Left lobe of liver (tissue), 2 donors: ENCODE results near the gene KLF18. TPM values are rescaled to one million over a fixed set of nuclear protein-coding genes. Genes with fewer than 3 reads are reported as not detected.
A peak's percentile ranks its signal among the peaks of the same experiment; 100 is the strongest.
"Not testable (repeated sequence)": the region's sequence is repeated elsewhere in the genome, so short reads cannot be mapped to it uniquely, and the experiment has no call there.

Experiments used
- ATAC-seq: fragments of 200-7000 bp; cut with Tn5 transposase; one replicate; pipeline ENCODE4 v1.9.1; 2020; ENCODE audit warnings: mild to moderate bottlenecking, moderate library complexity
- DNase-seq: peaks from one replicate; pipeline ENCODE4 v3.0.0-alpha.2; 2020; ENCODE audit warnings: low spot score
- total RNA-seq: library from RNA; stranded (reverse); gene quantifications from one replicate; pipeline ENCODE4 v1.2.1, GENCODE V29; 2021
- donor health status: DM: no; HTN: no; CAD: no; lungs with moderate emphysema.
- donor health status: DM: no; HTN: yes; CAD: no.

KLF18 gene
- total RNA-seq, 1 donor from 2014 or later: not detected

DNA sequence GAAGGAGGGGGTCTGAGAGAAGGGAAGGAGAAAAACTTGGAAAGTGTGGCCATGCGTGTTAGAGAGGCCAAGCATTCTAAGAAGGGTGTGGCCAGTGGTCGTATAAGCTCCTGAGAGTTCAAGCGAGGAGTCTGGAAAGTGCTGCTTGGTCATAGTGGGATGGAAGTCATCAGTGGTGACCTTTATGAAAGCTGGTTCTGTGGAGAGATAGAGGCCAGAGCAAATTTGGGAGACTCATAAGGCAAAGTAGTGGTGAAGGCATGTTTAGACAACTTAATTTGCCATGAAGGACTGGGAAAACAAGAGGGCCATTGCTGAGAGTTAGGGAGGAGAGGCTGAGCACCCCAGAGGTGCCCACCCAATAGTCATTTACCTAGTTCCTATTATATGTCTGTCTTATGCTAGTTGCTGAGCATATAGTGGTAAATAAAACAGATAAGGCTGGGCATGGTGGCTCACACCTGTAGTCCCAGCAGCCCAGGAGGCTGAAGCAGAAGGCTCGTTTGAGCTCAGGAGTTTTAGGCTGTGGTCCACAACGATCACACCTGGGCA, 21.0 kb downstream of the KLF18 start:
- DNase-seq: no peak
- no peak for ATAC-seq

- ATAC-seq (no peak), DNase-seq (no peak)
These were observed 21.9 kb downstream of the KLF18 start for GRCh38 chr1:44119525-44119924.

- no peak for DNase-seq
- no peak for ATAC-seq
These were observed 22.7 kb downstream of the KLF18 start, which contains the start of gene KLF17 for GRCh38 chr1:44118682-44119081. Gene KLF17 (plus strand): TSS chr1:44118821. CDS start chr1:44118908, 87 bp downstream.

GRCh38 chr1:44117272-44117671, 24.2 kb downstream of the KLF18 start:
- ATAC-seq, DNase-seq: not testable (repeated sequence)

DNA sequence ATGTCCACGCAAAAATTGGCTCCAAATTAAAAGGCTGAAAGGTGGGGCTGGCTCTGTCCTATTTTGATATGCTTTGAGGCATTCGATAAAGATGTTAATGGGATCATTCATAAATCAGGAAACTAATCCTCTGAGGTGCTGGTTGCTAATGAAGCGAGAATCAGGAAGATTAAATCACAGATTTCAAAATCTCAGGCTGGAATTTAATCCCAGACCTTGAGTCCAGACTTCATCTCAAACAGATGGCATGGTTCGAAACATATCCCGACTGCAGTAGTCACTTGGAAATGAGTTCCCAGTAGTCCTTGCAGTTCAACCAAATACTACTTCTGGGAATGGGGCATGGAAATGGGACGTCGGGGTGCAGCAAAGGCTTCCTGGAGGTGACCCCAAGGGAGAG, 27.3 kb downstream of the KLF18 start:
- no peak for ATAC-seq
- DNase-seq: no peak

DNA sequence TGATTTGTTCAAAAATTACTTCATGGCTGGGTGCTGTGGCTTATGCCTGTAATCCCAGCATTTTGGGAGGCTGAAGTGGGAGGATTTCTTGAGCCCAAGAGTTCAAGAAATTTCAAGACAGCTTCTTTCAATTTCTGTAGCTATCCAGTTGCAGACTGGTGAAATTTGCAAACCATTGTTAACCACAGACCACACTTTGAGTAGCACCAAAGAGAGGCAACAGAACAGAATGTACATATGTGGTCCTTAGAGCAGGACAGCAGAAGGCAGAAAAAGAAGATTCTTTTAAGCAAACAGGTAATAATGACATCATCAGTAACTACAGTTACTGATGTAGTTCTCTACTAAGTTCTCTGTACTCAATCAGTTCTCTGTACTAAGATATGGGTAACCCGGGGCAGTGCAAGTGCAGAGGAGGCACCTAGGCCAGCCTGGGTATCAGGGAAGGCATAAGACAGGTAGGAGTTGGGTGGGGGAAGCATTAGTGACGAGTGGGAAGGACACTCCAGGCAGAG, 28.3 kb downstream of the KLF18 start:
- ATAC-seq (no peak), DNase-seq (no peak)

GRCh38 chr1:44112486-44112885, 28.9 kb downstream of the KLF18 start:
- DNase-seq: no peak
- no peak for ATAC-seq

DNA sequence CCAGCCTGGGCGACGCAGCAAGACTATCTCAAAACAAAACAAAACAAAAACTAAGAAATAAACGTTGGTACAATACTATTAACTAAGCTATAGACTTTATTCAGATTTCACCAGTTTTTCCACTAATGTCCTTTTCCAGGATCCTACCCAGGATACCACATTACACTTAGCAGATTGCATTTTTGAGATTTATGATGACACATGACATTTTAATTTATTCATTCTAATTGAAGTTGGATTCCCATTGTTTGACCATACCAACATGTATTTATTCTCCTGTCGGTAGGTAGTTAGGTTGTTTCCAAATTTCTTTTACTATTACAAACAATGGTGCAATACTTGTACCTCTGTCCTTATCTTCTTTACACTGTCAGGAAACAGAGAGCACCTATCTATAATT, 29.6 kb downstream of the KLF18 start:
- DNase-seq: no peak
- ATAC-seq: peak; percentile 21

- DNase-seq (no peak), ATAC-seq (no peak)
These were observed 30.5 kb downstream of the KLF18 start for GRCh38 chr1:44110916-44111315.

DNA sequence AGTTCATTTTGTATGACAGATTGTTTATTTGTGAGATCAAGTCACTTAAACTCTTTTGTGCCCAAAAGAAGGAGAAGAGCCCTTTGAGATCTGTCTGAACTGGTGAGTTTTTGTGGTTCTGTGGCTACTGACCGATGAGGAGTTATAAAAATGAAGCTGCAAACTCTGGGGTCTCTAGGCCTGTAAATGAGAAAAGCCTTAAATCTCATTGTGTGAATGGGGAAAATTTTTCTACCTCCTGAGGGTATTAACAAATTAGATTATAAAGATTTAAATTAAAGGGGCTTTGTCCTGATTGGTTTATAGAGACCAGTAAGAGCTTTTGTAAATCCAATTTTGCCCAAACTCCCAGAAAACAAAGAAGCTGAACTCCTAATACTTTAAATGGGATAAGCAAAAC, 32.5 kb downstream of the KLF18 start:
- DNase-seq (no peak), ATAC-seq (no peak)

- ATAC-seq (no peak), DNase-seq (no peak)
These were observed 33.2 kb downstream of the KLF18 start for GRCh38 chr1:44108241-44108640.

DNA sequence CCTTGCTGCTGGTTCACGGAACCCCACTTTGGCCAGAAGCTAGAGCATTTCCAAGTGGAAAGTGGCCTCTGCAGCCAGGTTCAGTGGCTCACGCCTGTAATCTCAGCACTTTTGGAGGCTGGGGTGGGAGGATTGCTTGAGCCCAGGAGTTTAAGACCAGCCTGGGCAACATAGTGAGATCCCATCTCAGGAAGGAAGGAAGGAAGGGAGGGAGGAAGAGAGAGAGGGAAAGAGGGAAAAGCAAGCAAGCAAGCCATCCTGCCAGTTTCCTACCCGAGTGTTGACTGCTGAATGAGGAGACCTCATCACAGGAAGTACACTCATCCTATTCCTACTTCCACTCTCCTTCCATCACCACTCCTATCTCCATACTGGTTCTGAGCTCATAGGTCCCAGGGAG, 35.6 kb downstream of the KLF18 start:
- no peak for ATAC-seq
- DNase-seq: no peak

- DNase-seq (no peak), ATAC-seq (no peak)
These were observed 37.9 kb downstream of the KLF18 start for GRCh38 chr1:44103270-44104131.

DNA sequence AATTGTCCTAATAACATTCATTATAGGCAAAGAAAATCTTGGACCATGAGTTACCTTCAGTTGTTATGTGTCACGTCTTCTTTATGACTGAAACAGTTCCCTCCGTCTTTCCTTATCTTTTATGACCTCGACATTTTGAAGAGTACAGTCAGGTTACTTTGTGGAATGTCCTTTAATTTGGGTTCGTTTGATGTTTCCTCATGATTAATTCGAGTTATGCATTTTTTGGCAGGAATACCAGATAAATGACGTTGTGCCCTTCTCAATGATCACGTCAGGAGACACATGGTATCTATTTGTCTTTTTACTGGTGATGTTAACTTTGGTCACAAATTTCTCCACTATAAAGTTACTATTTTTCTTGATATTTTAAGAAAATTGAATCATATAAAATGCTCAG, 40.1 kb downstream of the KLF18 start:
- no peak for DNase-seq

DNA sequence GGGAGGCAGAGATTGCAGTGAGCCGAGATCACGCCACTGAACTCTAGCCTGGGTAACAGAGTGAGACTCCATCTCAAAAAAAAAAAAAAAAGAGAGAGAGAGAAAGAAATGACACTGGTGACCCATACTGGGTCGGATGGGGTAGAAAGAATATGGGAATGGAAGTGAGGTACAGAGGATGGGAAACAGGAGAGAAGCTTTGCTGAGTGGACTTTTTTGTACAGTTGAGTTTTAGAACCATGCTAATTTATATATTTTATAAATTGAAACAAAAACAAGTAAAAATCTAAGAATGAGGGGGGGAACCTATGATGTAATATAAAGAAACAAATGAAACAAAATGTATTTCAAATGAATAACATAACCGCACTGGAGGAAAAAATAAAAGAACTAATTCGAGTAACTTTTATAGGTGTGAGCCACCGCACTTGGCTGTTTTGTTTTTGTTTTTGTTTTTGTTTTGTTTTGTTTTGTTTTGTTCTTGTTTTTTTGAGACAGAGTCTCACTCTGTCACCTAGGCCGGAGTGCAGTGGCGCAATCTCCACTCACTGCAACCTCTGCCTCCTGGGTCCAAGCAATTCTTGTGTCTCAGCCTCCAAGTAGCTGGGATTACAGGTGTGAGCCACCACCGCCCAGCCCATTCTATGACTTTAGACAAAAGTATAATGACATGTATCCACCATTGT, 41.1 kb downstream of the KLF18 start:
- DNase-seq: no peak

More for the DNA sequence above, 40.1 kb downstream of the KLF18 start:
- no peak for ATAC-seq

DNA sequence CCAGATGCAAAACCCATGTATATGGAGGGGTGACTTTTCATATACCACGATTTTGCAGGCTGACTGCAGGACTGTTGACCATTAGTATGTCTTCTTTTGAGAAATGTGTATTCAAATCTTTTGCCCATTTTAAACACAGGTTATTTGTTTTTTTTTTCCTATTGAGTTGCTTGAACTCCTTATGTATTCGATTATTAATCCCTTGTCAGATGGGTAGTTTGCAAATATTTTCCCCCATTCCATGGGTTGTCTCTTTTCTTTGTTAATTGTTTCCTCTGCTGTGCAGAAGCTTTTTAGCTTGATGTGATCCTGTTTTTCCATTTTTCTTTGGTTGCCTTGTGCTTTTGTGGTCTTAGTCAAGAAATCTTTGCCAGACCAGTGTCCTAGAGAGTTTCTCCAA, 47.4 kb downstream of the KLF18 start:
- DNase-seq (no peak), ATAC-seq (no peak)

More for the DNA sequence above, 41.1 kb downstream of the KLF18 start:
- no peak for ATAC-seq

- no peak for ATAC-seq
- no peak for DNase-seq
These were observed 50.8 kb downstream of the KLF18 start for GRCh38 chr1:44090429-44091252.

GRCh38 chr1:44089371-44090048, 51.9 kb downstream of the KLF18 start:
- ATAC-seq (no peak), DNase-seq (no peak)
